IPS-15b (cell line): ENCODE results near the gene HSD17B13.

Experiments
- H3K27me3 ChIP-seq: one replicate; pipeline ENCODE4 v1.6.1; 2013; ENCODE audit warnings: low read length; ENCODE audit not compliant: control insufficient read depth, insufficient read depth
- H3K36me3 ChIP-seq: one replicate; pipeline ENCODE4 v1.6.1; 2013; ENCODE audit warnings: low read length; ENCODE audit not compliant: control insufficient read depth, insufficient read depth
- H3K4me1 ChIP-seq: one replicate; pipeline ENCODE4 v1.6.1; 2013; ENCODE audit warnings: mild to moderate bottlenecking, low read length; ENCODE audit not compliant: control insufficient read depth, insufficient read depth
- H3K4me3 ChIP-seq: one replicate; pipeline ENCODE4 v1.5.1; 2013; ENCODE audit warnings: low read depth, low read length
- H3K9ac ChIP-seq: one replicate; pipeline ENCODE4 v1.6.1; 2013; ENCODE audit warnings: low read depth, mild to moderate bottlenecking, low read length
- H3K9me3 ChIP-seq: one replicate; pipeline ENCODE4 v1.6.1; 2013; ENCODE audit warnings: mild to moderate bottlenecking, low read length; ENCODE audit not compliant: control insufficient read depth, insufficient read depth

HSD17B13 gene

GRCh38 chr4:87322754-87323153 is at the start of gene HSD17B13:
Gene HSD17B13, minus strand, starts transcription at chr4:87322882. Its CDS starts 41 bp downstream, at chr4:87322841.
- H3K4me1 ChIP-seq: no peaks in the 10 kb centered on the region
- no peaks in the 10 kb centered on the region for H3K27me3 ChIP-seq
- H3K9me3 ChIP-seq: no peaks in the 10 kb centered on the region
- H3K4me3 ChIP-seq: no peak within 1 kb of the TSS
- no peaks in the 10 kb centered on the region for H3K36me3 ChIP-seq
- H3K9ac ChIP-seq: no peak within 1 kb of the TSS

DNA sequence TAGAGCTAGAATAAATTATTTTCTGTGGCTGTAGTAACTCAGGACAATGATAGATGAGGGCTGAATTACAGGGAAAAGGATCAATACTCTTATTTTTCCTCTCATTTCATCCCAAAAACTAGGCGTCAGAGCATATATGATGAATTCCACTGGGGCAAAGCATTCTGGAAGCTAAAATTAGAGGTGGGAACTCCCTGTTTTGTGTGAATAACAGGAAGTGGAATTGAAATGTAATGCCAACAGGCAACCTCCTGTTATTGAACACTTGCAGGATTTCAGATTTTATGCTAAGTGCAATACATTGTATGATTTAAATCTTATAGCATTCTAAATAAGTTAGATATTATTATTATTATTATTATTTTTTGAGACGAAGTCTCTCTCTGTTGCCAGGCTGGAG is 47.4 kb upstream of the HSD17B13 start:
- no peaks in the 10 kb centered on the region for H3K36me3 ChIP-seq

DNA sequence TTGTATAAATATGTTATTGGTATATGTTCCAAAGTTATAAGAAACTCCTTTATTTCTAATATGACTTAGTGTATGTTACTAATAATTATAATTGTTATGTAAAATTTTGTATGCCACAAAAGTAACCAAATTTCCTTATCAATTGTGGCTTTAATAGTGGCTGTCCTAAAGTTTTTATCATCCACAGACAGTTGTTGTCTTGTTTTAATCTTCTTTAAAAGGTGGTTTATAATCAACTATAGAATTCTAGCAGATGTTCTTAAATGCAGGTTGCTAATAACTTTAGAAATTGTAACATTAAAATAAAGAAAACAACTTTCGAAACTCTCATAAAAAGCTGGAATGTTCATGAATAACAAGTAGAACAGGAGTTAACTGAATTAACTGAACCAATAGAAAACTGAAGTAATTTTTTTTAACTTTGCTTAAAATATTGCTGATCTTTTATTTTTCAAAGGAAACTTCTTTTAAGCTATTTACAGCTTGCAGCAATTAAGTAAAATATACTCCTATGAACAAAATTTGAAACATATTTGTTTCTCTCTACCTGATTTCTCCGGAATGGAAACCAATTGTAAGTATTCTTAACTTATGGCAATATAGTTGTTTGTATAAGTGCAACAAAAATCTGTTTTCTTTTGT is 44.0 kb upstream of the HSD17B13 start:
- H3K27me3 ChIP-seq: no peaks in the 10 kb centered on the region
- H3K9ac ChIP-seq: no peak overlapping the region
- peaks cover 4% of the 10 kb centered on the region for H3K4me1 ChIP-seq
- H3K36me3 ChIP-seq: no peaks in the 10 kb centered on the region
- H3K9me3 ChIP-seq: no peaks in the 10 kb centered on the region
- H3K4me3 ChIP-seq: no peak overlapping the region

More for the DNA sequence above, 47.4 kb upstream of the HSD17B13 start:
- Histone ChIP-seq H3K9me3 (no peaks in the 10 kb centered on the region), H3K4me1 (no peaks in the 10 kb centered on the region), H3K27me3 (no peaks in the 10 kb centered on the region), H3K9ac (no peak overlapping the region), H3K4me3 (no peak overlapping the region)

GRCh38 chr4:87365348-87365747 is 42.7 kb upstream of the HSD17B13 start:
- no peaks in the 10 kb centered on the region for H3K27me3 ChIP-seq
- no peaks in the 10 kb centered on the region for H3K9me3 ChIP-seq
- H3K4me3 ChIP-seq: no peak overlapping the region

DNA sequence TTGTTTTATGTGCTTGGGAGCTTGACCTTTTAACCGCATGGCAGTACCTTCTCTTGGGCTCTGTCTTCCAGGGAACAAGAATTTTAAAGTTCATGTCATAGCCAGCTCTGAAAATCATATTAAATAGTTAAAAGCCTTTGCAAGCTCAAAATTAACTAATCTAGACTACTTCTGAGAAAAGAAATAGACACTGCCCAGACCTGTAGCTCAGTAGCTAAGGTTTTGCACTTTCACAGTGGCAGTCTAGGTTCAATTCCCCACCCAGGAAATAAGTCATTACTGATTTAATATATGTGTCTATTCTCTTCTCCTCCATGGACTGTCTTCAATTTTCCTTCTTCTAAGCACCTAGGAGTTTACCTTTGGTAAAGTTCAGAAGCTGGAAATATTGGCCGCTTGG is 40.9 kb upstream of the HSD17B13 start:
- no peaks in the 10 kb centered on the region for H3K9me3 ChIP-seq
- no peak overlapping the region for H3K4me3 ChIP-seq
- no peaks in the 10 kb centered on the region for H3K36me3 ChIP-seq
- peaks cover 4% of the 10 kb centered on the region for H3K4me1 ChIP-seq
- no peaks in the 10 kb centered on the region for H3K27me3 ChIP-seq
- no peak overlapping the region for H3K9ac ChIP-seq

More at GRCh38 chr4:87365348-87365747, 42.7 kb upstream of the HSD17B13 start:
- Histone ChIP-seq H3K4me1 (peaks cover 4% of the 10 kb centered on the region), H3K9ac (no peak overlapping the region), H3K36me3 (no peaks in the 10 kb centered on the region)

DNA sequence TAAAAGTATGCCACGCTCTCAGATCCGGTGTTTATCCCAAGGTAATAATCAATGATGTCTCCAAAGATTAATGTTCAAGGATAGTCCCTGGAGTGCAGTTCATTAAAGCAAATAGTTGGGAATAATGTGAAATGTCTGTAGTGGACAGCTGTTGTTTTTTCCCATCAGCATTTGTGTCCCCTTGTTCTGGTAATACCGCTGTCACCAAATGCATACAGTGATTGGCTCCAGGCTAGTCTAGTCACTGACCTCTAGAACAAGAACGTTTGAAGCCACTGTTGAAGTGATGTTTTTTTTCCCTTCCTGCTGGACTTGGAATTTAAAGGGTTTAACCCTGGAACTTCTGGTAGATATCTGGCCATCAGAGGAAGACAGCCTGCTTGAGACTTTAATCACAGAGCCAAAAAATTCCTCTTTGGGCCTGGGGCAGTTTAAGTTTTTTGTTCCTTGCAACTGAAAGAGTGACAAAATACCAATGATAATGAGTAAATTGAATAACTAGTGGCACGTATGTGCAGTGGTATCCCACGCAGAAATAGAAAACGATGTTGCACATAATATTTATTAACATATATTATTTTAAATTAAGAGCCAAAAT is 37.8 kb upstream of the HSD17B13 start:
- Histone ChIP-seq H3K4me1 (peaks cover 4% of the 10 kb centered on the region), H3K9me3 (no peaks in the 10 kb centered on the region), H3K9ac (no peak overlapping the region), H3K36me3 (no peaks in the 10 kb centered on the region), H3K4me3 (no peak overlapping the region), H3K27me3 (no peaks in the 10 kb centered on the region)

DNA sequence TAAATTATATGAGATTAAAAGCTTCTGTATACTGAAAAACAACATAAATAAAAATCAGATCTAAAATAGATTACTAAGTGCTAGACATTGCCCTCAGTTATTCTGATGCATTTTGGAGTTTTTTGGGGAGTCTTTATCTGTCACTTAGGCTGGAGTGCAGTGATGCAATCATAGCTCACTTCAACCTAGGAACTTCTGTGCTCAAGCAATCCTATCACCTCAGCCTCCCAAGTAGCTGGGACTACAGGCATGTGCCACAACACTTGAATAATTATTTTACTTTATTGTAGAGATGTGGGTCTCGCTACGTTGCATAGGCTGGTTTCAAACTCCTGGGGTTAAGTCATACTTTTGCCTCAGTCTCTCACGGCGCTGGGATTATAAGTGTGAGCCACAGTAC is 36.6 kb upstream of the HSD17B13 start:
- H3K27me3 ChIP-seq: no peaks in the 10 kb centered on the region
- no peaks in the 10 kb centered on the region for H3K36me3 ChIP-seq
- no peak overlapping the region for H3K4me3 ChIP-seq
- no peaks in the 10 kb centered on the region for H3K9me3 ChIP-seq
- H3K9ac ChIP-seq: no peak overlapping the region
- H3K4me1 ChIP-seq: peaks cover 4% of the 10 kb centered on the region

GRCh38 chr4:87356832-87357526 is 34.3 kb upstream of the HSD17B13 start:
- Histone ChIP-seq H3K4me3 (no peak overlapping the region), H3K36me3 (no peaks in the 10 kb centered on the region), H3K27me3 (no peaks in the 10 kb centered on the region), H3K9ac (no peak overlapping the region), H3K4me1 (peaks cover 2% of the 10 kb centered on the region), H3K9me3 (no peaks in the 10 kb centered on the region)

GRCh38 chr4:87354168-87355102 is 31.8 kb upstream of the HSD17B13 start:
- no peaks in the 10 kb centered on the region for H3K27me3 ChIP-seq
- H3K4me1 ChIP-seq: peaks cover 2% of the 10 kb centered on the region
- no peak overlapping the region for H3K9ac ChIP-seq
- H3K4me3 ChIP-seq: no peak overlapping the region
- no peaks in the 10 kb centered on the region for H3K36me3 ChIP-seq
- no peaks in the 10 kb centered on the region for H3K9me3 ChIP-seq

DNA sequence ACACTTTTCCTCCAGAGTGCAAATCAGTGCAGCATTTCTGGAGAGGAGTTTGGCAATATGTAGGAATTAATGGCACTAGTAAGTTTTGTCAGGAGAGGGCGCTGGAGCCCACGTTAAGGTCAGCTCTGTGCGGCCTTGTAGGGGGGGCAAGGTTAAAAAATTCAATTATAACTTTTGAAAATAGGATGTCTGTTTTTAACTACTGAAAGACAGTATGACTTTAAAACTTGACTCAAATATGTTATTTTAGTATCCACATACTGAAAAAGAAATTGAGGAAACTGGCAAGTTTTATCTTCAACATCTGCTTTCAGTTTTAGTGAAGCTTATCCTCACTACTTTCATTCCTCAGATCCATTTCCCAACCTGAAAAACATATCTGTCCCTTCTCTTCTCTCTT is 30.9 kb upstream of the HSD17B13 start:
- H3K9ac ChIP-seq: no peak overlapping the region

GRCh38 chr4:87345139-87345538 is 22.5 kb upstream of the HSD17B13 start:
- Histone ChIP-seq H3K36me3 (no peaks in the 10 kb centered on the region), H3K4me1 (no peaks in the 10 kb centered on the region), H3K27me3 (no peaks in the 10 kb centered on the region), H3K9ac (no peak overlapping the region), H3K9me3 (no peaks in the 10 kb centered on the region), H3K4me3 (no peak overlapping the region)

More for the DNA sequence above, 30.9 kb upstream of the HSD17B13 start:
- no peaks in the 10 kb centered on the region for H3K27me3 ChIP-seq
- H3K4me3 ChIP-seq: no peak overlapping the region
- H3K9me3 ChIP-seq: no peaks in the 10 kb centered on the region
- H3K36me3 ChIP-seq: no peaks in the 10 kb centered on the region
- H3K4me1 ChIP-seq: peaks cover 2% of the 10 kb centered on the region
